ENCODE measurements around the gene SUPT20HL2. TPM values are rescaled to one million over a fixed set of nuclear protein-coding genes. Genes with fewer than 3 reads are reported as not detected.

Gene SUPT20HL2
- total RNA-seq, 1 experiment from 2014 or later: not detected

DNA sequence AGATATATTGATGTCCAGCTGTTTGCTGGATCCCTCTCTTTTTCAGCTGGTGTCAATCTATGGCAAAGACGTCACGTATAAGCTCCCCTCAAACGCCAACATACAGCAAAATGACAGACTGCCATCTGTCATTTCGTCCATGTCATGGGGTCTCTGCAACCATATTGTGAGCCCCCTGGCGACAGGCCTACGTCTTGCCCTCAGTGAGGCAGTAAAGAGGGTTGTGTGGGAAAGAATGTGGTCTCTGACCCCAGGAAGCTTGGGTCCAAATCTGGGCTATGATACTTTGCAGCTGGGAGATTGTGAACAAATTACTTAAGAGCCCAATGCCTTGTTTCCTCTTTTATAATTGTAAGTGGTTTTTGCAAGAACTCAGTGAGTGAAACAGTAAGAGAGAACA lies 7.4 kb downstream of the SUPT20HL2 start:
- Mint-ChIP-seq H3K9me3 (ENCODE audit: low read depth, unreplicated experiment) (no peaks in the 10 kb centered on the region), H3K36me3 (ENCODE audit: insufficient read depth, unreplicated experiment) (no peaks in the 10 kb centered on the region), H3K4me3 (ENCODE audit: low read depth, unreplicated experiment) (no peak overlapping the region), H3K4me1 (ENCODE audit: low read depth, unreplicated experiment) (no peaks in the 10 kb centered on the region), H3K27ac (ENCODE audit: unreplicated experiment) (no peak overlapping the region), H3K27me3 (ENCODE audit: unreplicated experiment) (no peaks in the 10 kb centered on the region)
- DNase-seq: no peak
- TF ChIP-seq, protein P1, sequence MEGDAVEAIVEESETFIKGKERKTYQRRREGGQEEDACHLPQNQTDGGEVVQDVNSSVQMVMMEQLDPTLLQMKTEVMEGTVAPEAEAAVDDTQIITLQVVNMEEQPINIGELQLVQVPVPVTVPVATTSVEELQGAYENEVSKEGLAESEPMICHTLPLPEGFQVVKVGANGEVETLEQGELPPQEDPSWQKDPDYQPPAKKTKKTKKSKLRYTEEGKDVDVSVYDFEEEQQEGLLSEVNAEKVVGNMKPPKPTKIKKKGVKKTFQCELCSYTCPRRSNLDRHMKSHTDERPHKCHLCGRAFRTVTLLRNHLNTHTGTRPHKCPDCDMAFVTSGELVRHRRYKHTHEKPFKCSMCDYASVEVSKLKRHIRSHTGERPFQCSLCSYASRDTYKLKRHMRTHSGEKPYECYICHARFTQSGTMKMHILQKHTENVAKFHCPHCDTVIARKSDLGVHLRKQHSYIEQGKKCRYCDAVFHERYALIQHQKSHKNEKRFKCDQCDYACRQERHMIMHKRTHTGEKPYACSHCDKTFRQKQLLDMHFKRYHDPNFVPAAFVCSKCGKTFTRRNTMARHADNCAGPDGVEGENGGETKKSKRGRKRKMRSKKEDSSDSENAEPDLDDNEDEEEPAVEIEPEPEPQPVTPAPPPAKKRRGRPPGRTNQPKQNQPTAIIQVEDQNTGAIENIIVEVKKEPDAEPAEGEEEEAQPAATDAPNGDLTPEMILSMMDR (IDR thresholded peaks at IDR 0.05; ENCODE audit: unreplicated experiment): no peak
- BruUV-seq (replicated peaks): no TSS peak
- CTCF ChIA-PET: no interaction called here
- intact Hi-C loops (cut with micrococcal nuclease; ENCODE audit: unreplicated experiment): no loop called here

DNA sequence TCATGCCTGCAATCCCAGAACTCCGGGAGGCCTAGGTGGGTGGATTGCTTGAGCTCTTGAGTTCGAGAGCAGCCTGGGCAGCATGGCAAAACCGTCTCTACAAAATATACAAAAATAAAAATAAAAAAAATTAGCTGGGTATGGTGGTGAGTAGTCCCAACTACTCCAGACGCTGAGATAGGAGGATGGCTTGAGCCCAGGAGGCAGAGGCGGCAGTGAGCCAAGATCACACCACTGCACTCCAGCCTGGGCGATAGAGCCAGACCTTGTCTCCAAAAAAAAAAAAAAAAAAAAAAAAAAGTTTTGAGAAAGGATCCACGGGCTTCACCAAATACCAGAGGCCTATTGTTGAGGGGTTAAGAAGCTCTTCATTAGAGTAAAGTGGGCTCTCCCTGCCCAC lies 8.0 kb downstream of the SUPT20HL2 start:
- no peaks in the 10 kb centered on the region for H3K36me3 Mint-ChIP-seq (ENCODE audit: insufficient read depth, unreplicated experiment)
- no peak for DNase-seq
- H3K4me3 Mint-ChIP-seq (ENCODE audit: low read depth, unreplicated experiment): no peak overlapping the region
- BruUV-seq (replicated peaks): no TSS peak
- no peaks in the 10 kb centered on the region for H3K4me1 Mint-ChIP-seq (ENCODE audit: low read depth, unreplicated experiment)
- CTCF ChIA-PET: no interaction called here
- intact Hi-C loops (cut with micrococcal nuclease; ENCODE audit: unreplicated experiment): no loop called here
- TF ChIP-seq, protein P1 (IDR thresholded peaks at IDR 0.05; ENCODE audit: unreplicated experiment): no peak
- no peaks in the 10 kb centered on the region for H3K9me3 Mint-ChIP-seq (ENCODE audit: low read depth, unreplicated experiment)
- H3K27me3 Mint-ChIP-seq (ENCODE audit: unreplicated experiment): no peaks in the 10 kb centered on the region
- no peak overlapping the region for H3K27ac Mint-ChIP-seq (ENCODE audit: unreplicated experiment)

DNA sequence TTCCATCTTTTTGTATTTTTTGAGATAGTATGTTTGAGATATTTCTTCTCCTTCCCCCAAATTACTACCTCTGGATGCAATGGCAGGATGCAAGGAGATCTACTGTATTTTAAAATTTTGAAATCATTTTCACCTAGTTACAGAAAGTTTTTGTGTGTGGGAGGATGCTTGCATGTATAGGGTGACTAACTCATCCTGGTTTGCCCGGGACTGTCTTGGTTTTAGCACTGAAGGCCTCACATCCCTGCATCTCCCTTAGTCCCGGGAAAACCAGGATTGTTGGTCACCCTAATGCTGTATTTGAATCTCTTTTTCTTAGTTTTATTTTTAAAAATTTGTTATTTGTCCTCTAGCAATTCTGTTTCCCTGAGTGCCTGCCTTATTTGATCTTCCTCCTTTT lies 12.1 kb downstream of the SUPT20HL2 start:
- intact Hi-C loops (cut with micrococcal nuclease; ENCODE audit: unreplicated experiment): no loop called here
- peaks cover 9% of the 10 kb centered on the region for H3K4me1 Mint-ChIP-seq (ENCODE audit: low read depth, unreplicated experiment)
- no peaks in the 10 kb centered on the region for H3K9me3 Mint-ChIP-seq (ENCODE audit: low read depth, unreplicated experiment)
- TF ChIP-seq, protein P1 (IDR thresholded peaks at IDR 0.05; ENCODE audit: unreplicated experiment): no peak
- CTCF ChIA-PET: no interaction called here
- no peaks in the 10 kb centered on the region for H3K36me3 Mint-ChIP-seq (ENCODE audit: insufficient read depth, unreplicated experiment)
- no peak overlapping the region for H3K4me3 Mint-ChIP-seq (ENCODE audit: low read depth, unreplicated experiment)
- no peak for DNase-seq
- no TSS peak for BruUV-seq (replicated peaks)
- no peaks in the 10 kb centered on the region for H3K27me3 Mint-ChIP-seq (ENCODE audit: unreplicated experiment)
- no peak overlapping the region for H3K27ac Mint-ChIP-seq (ENCODE audit: unreplicated experiment)

DNA sequence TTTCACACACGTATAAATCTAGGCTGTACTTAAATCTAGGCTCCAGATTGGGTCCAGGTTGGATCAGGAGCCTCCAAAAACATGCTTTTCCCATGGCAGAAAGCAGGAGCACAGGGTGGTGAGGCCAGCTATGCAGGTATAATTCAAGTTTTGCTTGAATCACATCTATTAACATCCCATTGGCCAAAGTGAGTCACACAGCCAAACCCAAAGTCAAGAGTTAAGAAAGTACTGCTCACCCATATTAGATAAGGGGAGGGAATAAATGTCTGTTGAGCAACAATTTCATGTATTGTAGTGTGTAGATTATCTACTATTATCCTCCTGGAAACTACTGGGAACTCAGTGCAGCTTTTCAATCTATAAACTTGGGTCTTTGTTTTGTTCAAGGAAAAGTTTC lies 12.8 kb downstream of the SUPT20HL2 start:
- intact Hi-C loops (cut with micrococcal nuclease; ENCODE audit: unreplicated experiment): no loop called here
- no peak for DNase-seq
- no peak overlapping the region for H3K4me3 Mint-ChIP-seq (ENCODE audit: low read depth, unreplicated experiment)
- no peaks in the 10 kb centered on the region for H3K27me3 Mint-ChIP-seq (ENCODE audit: unreplicated experiment)
- no peaks in the 10 kb centered on the region for H3K36me3 Mint-ChIP-seq (ENCODE audit: insufficient read depth, unreplicated experiment)
- no peaks in the 10 kb centered on the region for H3K9me3 Mint-ChIP-seq (ENCODE audit: low read depth, unreplicated experiment)
- BruUV-seq (replicated peaks): no TSS peak
- no peak overlapping the region for H3K27ac Mint-ChIP-seq (ENCODE audit: unreplicated experiment)
- TF ChIP-seq, protein P1 (IDR thresholded peaks at IDR 0.05; ENCODE audit: unreplicated experiment): no peak
- H3K4me1 Mint-ChIP-seq (ENCODE audit: low read depth, unreplicated experiment): peaks cover 9% of the 10 kb centered on the region
- CTCF ChIA-PET: no interaction called here

DNA sequence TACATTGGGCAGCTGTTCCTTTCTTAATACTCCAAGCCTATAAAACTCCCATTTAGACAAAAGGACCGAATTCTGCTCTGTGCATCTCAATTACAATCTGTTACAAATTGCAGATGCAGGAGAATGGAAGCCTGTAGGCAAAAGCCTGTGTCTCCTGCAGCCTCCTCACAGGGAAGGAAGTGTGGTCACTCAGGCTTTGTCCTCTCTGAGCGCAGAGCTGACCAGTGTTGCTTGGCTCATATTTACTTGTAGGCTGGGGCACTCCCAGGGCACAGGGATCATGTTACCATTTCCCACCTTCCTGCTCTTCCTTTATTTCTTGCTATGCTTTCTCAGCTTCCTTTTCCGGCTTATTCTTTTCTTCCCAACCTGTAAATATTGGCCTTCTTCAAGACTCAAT lies 15.7 kb downstream of the SUPT20HL2 start:
- TF ChIP-seq, protein P1 (IDR thresholded peaks at IDR 0.05; ENCODE audit: unreplicated experiment): no peak
- no peak overlapping the region for H3K4me3 Mint-ChIP-seq (ENCODE audit: low read depth, unreplicated experiment)
- H3K4me1 Mint-ChIP-seq (ENCODE audit: low read depth, unreplicated experiment): peaks cover 9% of the 10 kb centered on the region
- intact Hi-C loops (cut with micrococcal nuclease; ENCODE audit: unreplicated experiment): no loop called here
- H3K9me3 Mint-ChIP-seq (ENCODE audit: low read depth, unreplicated experiment): no peaks in the 10 kb centered on the region
- BruUV-seq (replicated peaks): no TSS peak
- H3K27me3 Mint-ChIP-seq (ENCODE audit: unreplicated experiment): peaks cover 9% of the 10 kb centered on the region
- CTCF ChIA-PET: no interaction called here
- no peaks in the 10 kb centered on the region for H3K36me3 Mint-ChIP-seq (ENCODE audit: insufficient read depth, unreplicated experiment)
- peak; percentile 7 for DNase-seq
- no peak overlapping the region for H3K27ac Mint-ChIP-seq (ENCODE audit: unreplicated experiment)

Data from Calu3 (cell line).